Cardiac septum (tissue), 1 donor: ENCODE results near the gene SNRNP200. TPM values are rescaled to one million over a fixed set of nuclear protein-coding genes. Genes with fewer than 3 reads are reported as not detected.

Experiments used
- DNase-seq: peaks from one replicate; pipeline ENCODE4 v3.0.0-alpha.2; 2020; ENCODE audit warnings: low spot score
- intact Hi-C: fragments of 100-400 bp; cut with DNase I; formaldehyde crosslinking; loops from one replicate; pipeline ENCODE4 v1.14.0; 2022
- total RNA-seq: library from RNA; stranded (reverse); fragmentation: NEBNext Ultra II Directional; extraction: Animal tissue kit (Norgen Biotek cat#: 25700); gene quantifications from one replicate; pipeline ENCODE4 v1.2.1, GENCODE V29; 2021
- donor health status: DM: no; HTN: no; CAD: no.

Gene SNRNP200
- total RNA-seq, 1 donor from 2014 or later, result 62.2 TPM

DNA sequence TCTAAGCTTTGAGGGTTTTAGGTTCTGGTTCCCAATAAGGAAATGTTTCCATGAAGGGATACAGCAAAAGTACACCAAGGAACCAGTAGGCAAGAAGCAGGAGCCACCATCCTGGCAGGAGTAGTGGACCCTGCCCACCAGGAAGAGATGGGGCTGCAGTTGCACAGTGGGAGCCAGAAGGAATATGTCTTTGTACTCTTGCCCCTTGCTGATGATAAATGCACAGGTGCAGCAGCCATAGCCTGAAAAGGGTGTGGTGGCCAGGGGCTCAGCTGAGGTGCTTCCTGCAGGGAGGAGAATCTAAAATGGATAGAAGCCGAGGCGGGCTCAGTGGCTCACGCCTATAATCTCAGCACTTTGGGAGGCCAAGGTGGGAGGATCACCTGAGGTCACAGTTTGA lies 67.1 kb downstream of the SNRNP200 start:
- intact Hi-C loops, result no loop called here
- no peak for DNase-seq

DNA sequence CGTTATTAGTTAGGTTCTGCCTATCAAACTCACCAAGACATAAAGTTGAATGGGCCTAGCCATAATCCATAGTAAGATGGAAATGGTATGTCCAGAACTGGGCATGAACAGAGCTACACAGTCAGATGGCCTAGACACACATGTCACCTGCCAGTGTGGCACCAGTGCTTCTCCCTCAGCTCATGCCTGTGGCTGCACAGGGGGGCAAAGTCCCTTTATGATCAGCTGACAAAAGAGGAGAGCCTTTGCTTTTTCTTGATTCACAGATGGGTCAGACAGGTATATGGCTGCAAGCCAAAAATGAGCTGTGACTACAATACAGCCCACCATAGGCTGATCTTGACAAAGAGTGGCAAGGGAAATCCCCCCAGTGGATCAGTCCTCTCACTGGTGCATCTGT lies 68.5 kb downstream of the SNRNP200 start:
- intact Hi-C loops, result no loop called here
- no peak for DNase-seq

DNA sequence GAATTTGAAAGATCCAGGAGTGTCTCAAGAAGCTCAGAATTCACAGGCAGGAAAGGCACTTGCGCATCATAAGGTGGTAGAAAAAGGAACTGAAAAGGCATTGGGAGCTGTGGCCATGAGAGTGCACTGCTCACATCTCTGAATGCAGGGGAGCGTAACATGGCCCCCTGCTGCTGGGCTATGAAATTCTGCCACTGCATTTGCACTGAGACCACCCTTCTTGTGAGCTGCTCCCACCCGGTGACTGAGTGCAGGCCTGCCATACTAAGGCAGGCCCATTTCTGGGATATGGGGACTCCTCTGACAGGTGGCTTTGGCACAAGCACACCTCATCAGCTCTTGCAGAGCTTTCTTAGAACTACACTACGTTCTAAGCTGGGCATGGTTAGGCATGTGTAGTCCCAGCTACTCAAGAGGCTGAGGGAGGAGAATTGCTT lies 71.4 kb downstream of the SNRNP200 start:
- intact Hi-C loops, result no loop called here
- DNase-seq, result no peak

DNA sequence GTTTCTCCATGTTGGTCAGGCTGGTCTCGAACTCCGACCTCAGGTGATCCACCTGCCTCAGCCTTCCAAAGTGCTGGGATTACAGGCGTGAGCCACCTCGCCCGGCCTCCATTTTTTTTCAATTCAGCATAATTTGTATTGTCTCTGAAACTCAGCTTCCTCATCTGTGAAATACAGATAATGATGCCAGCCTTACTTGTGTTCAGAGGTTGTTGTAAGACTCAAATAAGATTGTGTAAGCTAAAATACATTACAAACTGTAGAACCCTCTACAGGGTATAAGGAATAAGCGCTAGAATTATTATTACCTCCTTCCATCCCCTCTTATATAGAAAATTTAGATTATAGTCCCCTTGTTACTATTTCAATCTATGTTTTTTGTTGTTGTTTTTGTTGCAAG lies 71.9 kb downstream of the SNRNP200 start:
- intact Hi-C loops, result no loop called here
- DNase-seq, result no peak

DNA sequence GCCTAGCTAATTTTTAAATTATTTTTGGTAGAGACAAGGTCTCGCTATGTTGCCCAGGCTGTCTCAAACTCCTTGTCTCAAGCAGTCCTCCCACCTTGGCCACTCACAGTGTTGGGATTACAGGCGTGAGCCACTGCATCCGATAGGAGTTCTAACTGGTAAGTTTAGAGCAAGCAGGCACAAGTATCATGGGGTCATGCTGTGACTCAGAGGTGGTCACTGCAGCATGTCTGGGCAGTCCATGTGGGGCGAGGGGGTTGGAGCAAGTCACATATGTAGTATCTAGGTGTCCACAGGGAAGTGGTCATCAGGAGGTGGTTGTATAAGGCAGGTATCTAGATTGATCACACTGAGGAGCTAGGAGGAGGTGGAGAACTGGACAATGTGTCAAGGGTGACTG lies 74.0 kb downstream of the SNRNP200 start:
- DNase-seq, result no peak
- intact Hi-C loops, result no loop called here

DNA sequence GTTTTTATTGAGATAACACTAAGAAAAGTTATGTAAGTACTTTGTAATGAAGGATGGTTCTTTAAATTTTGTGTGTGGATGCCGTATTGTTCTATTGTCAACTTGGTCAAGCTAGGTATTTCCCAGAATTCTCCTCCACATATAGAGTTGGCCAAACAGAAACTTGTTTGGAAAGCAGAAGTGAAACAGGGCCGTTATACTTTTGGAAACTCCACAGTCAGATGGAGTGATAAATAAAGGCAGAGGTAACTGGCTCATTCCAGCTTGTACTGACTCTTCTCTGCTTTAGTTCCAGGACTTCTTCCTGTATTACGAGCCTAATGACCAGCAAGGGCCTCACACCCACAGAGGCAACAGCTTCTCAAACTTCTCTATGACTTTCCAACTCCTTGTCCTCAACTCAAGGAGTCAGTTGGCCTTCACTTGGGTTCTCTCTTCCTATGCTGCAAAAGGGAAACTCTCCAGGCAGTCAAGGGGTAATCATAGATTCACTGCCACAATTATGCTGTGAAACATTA lies 80.3 kb downstream of the SNRNP200 start:
- intact Hi-C loops, result no loop called here
- no peak for DNase-seq

Other genes with a start within 250 kb of the SNRNP200 start
- gene ADRA2B, start 189.0 kb downstream of the SNRNP200 start, total RNA-seq, result 5.5 TPM
- gene ASTL, start 167.0 kb downstream of the SNRNP200 start, total RNA-seq, result not detected
- gene DUSP2, start 160.1 kb downstream of the SNRNP200 start, total RNA-seq, result 1.3 TPM
- gene STARD7, start 96.7 kb downstream of the SNRNP200 start, total RNA-seq, result 142 TPM
- 92.7 TPM for gene TMEM127, start 39.5 kb downstream of the SNRNP200 start, total RNA-seq
- 56.1 TPM for gene CIAO1, start 39.3 kb downstream of the SNRNP200 start, total RNA-seq
- 0.83 TPM for gene ITPRIPL1, start 19.8 kb upstream of the SNRNP200 start, total RNA-seq
- 0.32 TPM for gene NCAPH, start 30.2 kb upstream of the SNRNP200 start, total RNA-seq
- not detected for gene NEURL3, start 199.8 kb upstream of the SNRNP200 start, total RNA-seq
- 79.4 TPM for gene ARID5A, start 231.2 kb upstream of the SNRNP200 start, total RNA-seq